HepG2 (cell line): ENCODE data around the gene ALDH3B1. TPM values are rescaled to one million over a fixed set of nuclear protein-coding genes. Genes with fewer than 3 reads are reported as not detected.

Experiments used
- EHMT2 ChIP-seq: fragments of 200-600 bp; sonication (generic); IDR thresholded peaks from 2 replicates; pipeline ENCODE4 v1.7.0; 2017; ENCODE audit warnings: antibody characterized with exemption, low read depth, low read length, borderline replicate concordance
- ETV5 ChIP-seq: IDR thresholded peaks from 2 replicates; pipeline ENCODE4 v1.6.1; 2018; ENCODE audit warnings: missing biosample characterization, missing genetic modification reagents, inconsistent platforms, borderline replicate concordance
- HNF1A ChIP-seq, 2 experiments: sonication (generic) in 1 of 2; formaldehyde crosslinking in 1 of 2; IDR thresholded peaks; 2 replicates each; pipeline versions ENCODE4 v1.4.0 to v1.6.1; 2016 to 2020; ENCODE audit warnings: borderline replicate concordance in 1 of 2, low read depth in 1 of 2, mild to moderate bottlenecking in 1 of 2, missing genetic modification reagents in 1 of 2
- HNF4A ChIP-seq: sonication (generic); formaldehyde crosslinking; IDR thresholded peaks from 2 replicates; pipeline ENCODE4 v1.4.0; 2020; ENCODE audit warnings: missing genetic modification reagents
- KLF6 ChIP-seq: IDR thresholded peaks from 2 replicates; pipeline ENCODE4 v1.8.0; 2016; ENCODE audit warnings: missing biosample characterization, missing genetic modification reagents
- RARA ChIP-seq: IDR thresholded peaks from 2 replicates; pipeline ENCODE4 v1.6.1; 2016; ENCODE audit warnings: missing genetic modification reagents, missing compliant biosample characterization
- RXRB ChIP-seq: IDR thresholded peaks from 2 replicates; pipeline ENCODE4 v1.6.1; 2016; ENCODE audit warnings: borderline replicate concordance, missing genetic modification reagents, missing compliant biosample characterization
- SOX6 ChIP-seq, 2 experiments: fragments of 450-650 bp in 1 of 2; sonication (generic) in 1 of 2; formaldehyde crosslinking in 1 of 2; IDR thresholded peaks; 2 replicates each; pipeline versions ENCODE4 v1.4.0 to v1.6.1; 2017 to 2020; ENCODE audit warnings: antibody characterized with exemption in 1 of 2, mild to moderate bottlenecking in 1 of 2, missing genetic modification reagents in 1 of 2
- STAG1 ChIP-seq: sonication (generic); formaldehyde crosslinking; IDR thresholded peaks from 2 replicates; pipeline ENCODE4 v1.4.0; 2020; ENCODE audit warnings: missing genetic modification reagents
- WIZ ChIP-seq: sonication (generic); formaldehyde crosslinking; IDR thresholded peaks from 2 replicates; pipeline ENCODE4 v1.5.1; 2020; ENCODE audit warnings: mild to moderate bottlenecking, missing genetic modification reagents
- ZBTB49 ChIP-seq: sonication (generic); formaldehyde crosslinking; IDR thresholded peaks from 2 replicates; pipeline ENCODE4 v1.4.0; 2020; ENCODE audit warnings: missing genetic modification reagents, borderline replicate concordance
- ZC3H13 ChIP-seq: sonication (generic); formaldehyde crosslinking; IDR thresholded peaks from 2 replicates; pipeline ENCODE4 v1.8.1; 2023; ENCODE audit warnings: mild to moderate bottlenecking, missing genetic modification reagents, moderate library complexity
- ZNF337 ChIP-seq: sonication (generic); formaldehyde crosslinking; IDR thresholded peaks from 2 replicates; pipeline ENCODE4 v1.5.1; 2020; ENCODE audit warnings: missing genetic modification reagents, low read depth, mild to moderate bottlenecking, borderline replicate concordance
- polyA plus RNA-seq, 8 experiments: library from polyadenylated mRNA; depleted of rRNA in 3 of 8; stranded (reverse) in 7 of 8; unstranded in 1 of 8; fragments of >200 nt; fragmentation: Illumina TruSeq in 4 of 8; extraction: Trizol in 4 of 8; gene quantifications; 2 replicates each; pipeline versions ENCODE4 v1.2.1 to v1.2.3, GENCODE V29; 2011 to 2016; ENCODE audit warnings: low read depth in 4 of 8, missing spikeins in 1 of 8, mixed read lengths in 1 of 8; ENCODE audit not compliant: insufficient read depth in 1 of 8
- total RNA-seq, 5 experiments: library from RNA; depleted of rRNA; stranded (reverse); fragments of >200 nt; fragmentation: Illumina TruSeq; extraction: Trizol; gene quantifications; 2 replicates each; pipeline ENCODE4 v1.2.3, GENCODE V29; 2016; ENCODE audit warnings: low read depth in 1 of 5
- TF ChIP-seq, protein P1 (sequence below): sonication (generic); formaldehyde crosslinking; conservative IDR thresholded peaks from 2 replicates; pipeline ENCODE4 v1.8.0; 2022; ENCODE audit warnings: missing genetic modification reagents
- TF ChIP-seq, protein P2 (sequence below): sonication (generic); formaldehyde crosslinking; IDR thresholded peaks from 2 replicates; pipeline ENCODE4 v1.5.0; 2020; ENCODE audit warnings: mild to moderate bottlenecking, missing genetic modification reagents

ALDH3B1 gene
- total and polyA plus RNA-seq, 2 of the 13 experiments (the other 11 are each of a cell fraction or from before 2014, with no cell fraction given): 4.0 to 6.7 TPM

- no peak for TF ChIP-seq ZC3H13 (CRISPR knock-in tag)
- no peak for TF ChIP-seq ZNF337 (CRISPR knock-in tag)
- no peak for TF ChIP-seq ZBTB49 (CRISPR knock-in tag)
- peak; percentile 62; the same call in 1 of the 2 replicates for TF ChIP-seq WIZ
- TF ChIP-seq HNF4A (CRISPR knock-in tag): peak; percentile 89
- TF ChIP-seq EHMT2: no peak
- TF ChIP-seq RXRB (CRISPR knock-in tag): peak; percentile 83
- TF ChIP-seq KLF6 (CRISPR knock-in tag): no peak
- peak; percentile 83 for TF ChIP-seq RARA (CRISPR knock-in tag)
- TF ChIP-seq, protein P1, sequence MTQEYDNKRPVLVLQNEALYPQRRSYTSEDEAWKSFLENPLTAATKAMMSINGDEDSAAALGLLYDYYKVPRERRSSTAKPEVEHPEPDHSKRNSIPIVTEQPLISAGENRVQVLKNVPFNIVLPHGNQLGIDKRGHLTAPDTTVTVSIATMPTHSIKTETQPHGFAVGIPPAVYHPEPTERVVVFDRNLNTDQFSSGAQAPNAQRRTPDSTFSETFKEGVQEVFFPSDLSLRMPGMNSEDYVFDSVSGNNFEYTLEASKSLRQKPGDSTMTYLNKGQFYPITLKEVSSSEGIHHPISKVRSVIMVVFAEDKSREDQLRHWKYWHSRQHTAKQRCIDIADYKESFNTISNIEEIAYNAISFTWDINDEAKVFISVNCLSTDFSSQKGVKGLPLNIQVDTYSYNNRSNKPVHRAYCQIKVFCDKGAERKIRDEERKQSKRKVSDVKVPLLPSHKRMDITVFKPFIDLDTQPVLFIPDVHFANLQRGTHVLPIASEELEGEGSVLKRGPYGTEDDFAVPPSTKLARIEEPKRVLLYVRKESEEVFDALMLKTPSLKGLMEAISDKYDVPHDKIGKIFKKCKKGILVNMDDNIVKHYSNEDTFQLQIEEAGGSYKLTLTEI (CRISPR knock-in tag): no peak
- TF ChIP-seq ETV5 (CRISPR knock-in tag): peak; percentile 45
- TF ChIP-seq SOX6 (IDR thresholded peaks at IDR 0.05): no peak
- peak; percentile 90 for TF ChIP-seq SOX6 (CRISPR knock-in tag; IDR thresholded peaks at IDR 0.05)
- TF ChIP-seq, protein P2, sequence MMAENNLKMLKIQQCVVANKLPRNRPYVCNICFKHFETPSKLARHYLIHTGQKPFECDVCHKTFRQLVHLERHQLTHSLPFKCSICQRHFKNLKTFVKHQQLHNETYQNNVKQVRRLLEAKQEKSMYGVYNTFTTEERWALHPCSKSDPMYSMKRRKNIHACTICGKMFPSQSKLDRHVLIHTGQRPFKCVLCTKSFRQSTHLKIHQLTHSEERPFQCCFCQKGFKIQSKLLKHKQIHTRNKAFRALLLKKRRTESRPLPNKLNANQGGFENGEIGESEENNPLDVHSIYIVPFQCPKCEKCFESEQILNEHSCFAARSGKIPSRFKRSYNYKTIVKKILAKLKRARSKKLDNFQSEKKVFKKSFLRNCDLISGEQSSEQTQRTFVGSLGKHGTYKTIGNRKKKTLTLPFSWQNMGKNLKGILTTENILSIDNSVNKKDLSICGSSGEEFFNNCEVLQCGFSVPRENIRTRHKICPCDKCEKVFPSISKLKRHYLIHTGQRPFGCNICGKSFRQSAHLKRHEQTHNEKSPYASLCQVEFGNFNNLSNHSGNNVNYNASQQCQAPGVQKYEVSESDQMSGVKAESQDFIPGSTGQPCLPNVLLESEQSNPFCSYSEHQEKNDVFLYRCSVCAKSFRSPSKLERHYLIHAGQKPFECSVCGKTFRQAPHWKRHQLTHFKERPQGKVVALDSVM (CRISPR knock-in tag): peak; percentile 86
- peak; percentile 35; the same call in 1 of the 2 replicates for TF ChIP-seq STAG1
- no peak for TF ChIP-seq HNF1A (IDR thresholded peaks at IDR 0.05; ENCODE audit: low read depth)
- peak; percentile 23; the same call in 1 of the 2 replicates for TF ChIP-seq HNF1A (CRISPR knock-in tag; IDR thresholded peaks at IDR 0.05; ENCODE audit: borderline replicate concordance)
These were observed 7.0 kb downstream of the ALDH3B1 start (continued) for GRCh38 chr11:68016904-68017817.
